Measurements from ENCODE around the gene EPB41L4A.

Gene EPB41L4A

DNA sequence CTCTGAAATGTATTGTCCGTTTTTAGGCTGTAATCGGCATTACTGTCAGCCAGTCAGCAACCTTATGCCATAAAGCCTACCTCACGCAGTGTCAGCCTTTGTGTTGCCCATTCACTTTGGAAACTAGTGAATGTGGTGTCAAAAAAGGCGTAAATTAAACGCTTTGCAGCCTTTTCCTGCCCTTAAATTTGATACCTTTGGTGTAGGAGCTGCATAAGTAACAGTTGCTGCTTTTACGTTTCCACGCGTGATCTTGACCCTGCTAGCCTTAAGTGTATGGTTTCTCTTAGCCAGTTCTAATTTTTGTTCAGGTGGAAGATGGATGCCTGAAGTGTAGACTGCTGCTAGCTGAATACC is 257.7 kb downstream of the EPB41L4A start:
- H4K20me1 ChIP-seq (ENCODE audit: insufficient read depth), result no peaks in the 10 kb centered on the region
- H3K36me3 ChIP-seq (ENCODE audit: insufficient read depth), result no peaks in the 10 kb centered on the region; the same call in 1 of the 2 replicates
- peak overlapping the region; percentile 63 for H3K4me2 ChIP-seq
- TF ChIP-seq, protein P1, sequence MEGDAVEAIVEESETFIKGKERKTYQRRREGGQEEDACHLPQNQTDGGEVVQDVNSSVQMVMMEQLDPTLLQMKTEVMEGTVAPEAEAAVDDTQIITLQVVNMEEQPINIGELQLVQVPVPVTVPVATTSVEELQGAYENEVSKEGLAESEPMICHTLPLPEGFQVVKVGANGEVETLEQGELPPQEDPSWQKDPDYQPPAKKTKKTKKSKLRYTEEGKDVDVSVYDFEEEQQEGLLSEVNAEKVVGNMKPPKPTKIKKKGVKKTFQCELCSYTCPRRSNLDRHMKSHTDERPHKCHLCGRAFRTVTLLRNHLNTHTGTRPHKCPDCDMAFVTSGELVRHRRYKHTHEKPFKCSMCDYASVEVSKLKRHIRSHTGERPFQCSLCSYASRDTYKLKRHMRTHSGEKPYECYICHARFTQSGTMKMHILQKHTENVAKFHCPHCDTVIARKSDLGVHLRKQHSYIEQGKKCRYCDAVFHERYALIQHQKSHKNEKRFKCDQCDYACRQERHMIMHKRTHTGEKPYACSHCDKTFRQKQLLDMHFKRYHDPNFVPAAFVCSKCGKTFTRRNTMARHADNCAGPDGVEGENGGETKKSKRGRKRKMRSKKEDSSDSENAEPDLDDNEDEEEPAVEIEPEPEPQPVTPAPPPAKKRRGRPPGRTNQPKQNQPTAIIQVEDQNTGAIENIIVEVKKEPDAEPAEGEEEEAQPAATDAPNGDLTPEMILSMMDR (conservative IDR thresholded peaks at IDR 0.05; ENCODE audit: low read depth, low read length), result no peak
- H2AFZ ChIP-seq (ENCODE audit: low read depth), result peak overlapping the region; percentile 75; the same call in 1 of the 2 replicates
- H3K4me1 ChIP-seq (ENCODE audit: low read depth, poor library complexity, severe bottlenecking), result peaks cover 10% of the 10 kb centered on the region
- no peak overlapping the region for H3K4me3 ChIP-seq (IDR thresholded peaks at IDR 0.05; ENCODE audit: insufficient read depth, low read depth, low read length)
- peaks cover 22% of the 10 kb centered on the region for H3K79me2 ChIP-seq (ENCODE audit: insufficient read depth, low read depth)
- H3K27ac ChIP-seq, result peak overlapping the region; percentile 58
- no peaks in the 10 kb centered on the region for H3K27me3 ChIP-seq (ENCODE audit: insufficient read depth, low read depth)
- H3K9ac ChIP-seq, result peak overlapping the region; percentile 88

DNA sequence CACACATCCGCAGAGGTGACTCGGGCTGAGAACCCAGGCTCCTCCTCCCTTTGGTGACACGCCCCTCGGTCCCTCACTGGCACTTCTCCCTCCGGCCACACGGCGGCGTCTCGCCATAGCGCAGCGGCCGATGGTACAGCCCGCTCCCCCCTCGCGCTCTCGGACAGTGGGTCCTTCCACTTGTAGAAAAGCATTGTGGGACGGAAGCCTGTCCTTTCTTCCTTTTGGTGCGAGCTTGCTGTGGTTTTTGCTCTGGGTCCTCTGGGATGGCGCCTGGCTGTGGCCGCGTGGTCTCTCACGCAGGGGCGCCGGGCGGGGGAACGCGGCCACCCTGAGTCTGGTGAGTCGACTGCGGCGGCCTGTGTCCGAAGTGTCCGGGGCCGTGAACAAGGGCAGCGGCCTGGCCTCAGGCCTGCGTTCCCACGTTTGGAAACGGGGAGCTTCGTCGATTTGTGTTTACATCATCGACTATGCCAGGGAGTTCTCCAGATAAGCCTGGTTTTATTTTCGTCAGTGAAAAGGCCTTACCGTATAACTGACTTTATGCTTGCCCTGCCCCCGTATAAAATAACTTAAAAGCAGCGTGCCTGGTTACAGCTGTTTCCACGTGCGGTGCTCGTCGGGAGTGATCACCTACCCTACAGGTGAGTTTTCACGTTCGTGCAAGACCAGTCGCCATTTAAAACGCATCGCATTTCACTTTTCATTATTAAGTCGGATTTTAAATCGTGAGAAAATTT is 258.3 kb downstream of the EPB41L4A start:
- H3K4me3 ChIP-seq (IDR thresholded peaks at IDR 0.05; ENCODE audit: insufficient read depth, low read depth, low read length), result no peak overlapping the region
- H3K79me2 ChIP-seq (ENCODE audit: insufficient read depth, low read depth), result peaks cover 22% of the 10 kb centered on the region
- peak overlapping the region; percentile 88 for H3K9ac ChIP-seq
- H3K27ac ChIP-seq, result peak overlapping the region; percentile 58
- peak overlapping the region; percentile 63 for H3K4me2 ChIP-seq
- peaks cover 10% of the 10 kb centered on the region for H3K4me1 ChIP-seq (ENCODE audit: low read depth, poor library complexity, severe bottlenecking)
- no peaks in the 10 kb centered on the region for H4K20me1 ChIP-seq (ENCODE audit: insufficient read depth)
- H3K27me3 ChIP-seq (ENCODE audit: insufficient read depth, low read depth), result no peaks in the 10 kb centered on the region
- peak overlapping the region; percentile 75 for H2AFZ ChIP-seq (ENCODE audit: low read depth)
- TF ChIP-seq, protein P1 (conservative IDR thresholded peaks at IDR 0.05; ENCODE audit: low read depth, low read length), result peak; percentile 89
- no peaks in the 10 kb centered on the region; the same call in 1 of the 2 replicates for H3K36me3 ChIP-seq (ENCODE audit: insufficient read depth)

DNA sequence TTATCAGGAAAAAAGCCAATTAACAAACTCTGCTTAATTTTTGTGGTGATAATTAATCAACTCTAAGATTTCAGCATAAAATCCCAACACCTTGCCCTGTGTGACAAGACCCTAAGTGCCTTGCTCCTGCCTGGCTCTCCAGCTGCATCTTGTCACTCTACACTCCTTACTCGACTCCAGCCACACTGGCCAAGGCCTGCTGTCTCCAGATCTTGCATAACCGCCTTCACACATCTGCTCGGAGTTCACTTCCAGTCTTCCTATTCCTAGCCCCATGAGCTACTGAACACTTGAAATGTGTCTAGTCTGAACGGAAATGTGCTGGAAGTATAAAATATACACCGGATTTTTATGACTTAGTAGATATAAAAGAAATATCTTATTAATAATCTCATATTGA is 259.6 kb downstream of the EPB41L4A start:
- Histone ChIP-seq H3K27ac (no peak overlapping the region), H3K27me3 (ENCODE audit: insufficient read depth, low read depth) (no peaks in the 10 kb centered on the region), H3K36me3 (ENCODE audit: insufficient read depth) (no peaks in the 10 kb centered on the region; the same call in 1 of the 2 replicates), H3K79me2 (ENCODE audit: insufficient read depth, low read depth) (peaks cover 22% of the 10 kb centered on the region), H3K4me1 (ENCODE audit: low read depth, poor library complexity, severe bottlenecking) (peaks cover 10% of the 10 kb centered on the region), H2AFZ (ENCODE audit: low read depth) (no peak overlapping the region), H3K4me3 (IDR thresholded peaks at IDR 0.05; ENCODE audit: insufficient read depth, low read depth, low read length) (no peak overlapping the region), H3K9ac (no peak overlapping the region), H3K4me2 (no peak overlapping the region), H4K20me1 (ENCODE audit: insufficient read depth) (no peaks in the 10 kb centered on the region)
- TF ChIP-seq, protein P1 (conservative IDR thresholded peaks at IDR 0.05; ENCODE audit: low read depth, low read length), result no peak

DNA sequence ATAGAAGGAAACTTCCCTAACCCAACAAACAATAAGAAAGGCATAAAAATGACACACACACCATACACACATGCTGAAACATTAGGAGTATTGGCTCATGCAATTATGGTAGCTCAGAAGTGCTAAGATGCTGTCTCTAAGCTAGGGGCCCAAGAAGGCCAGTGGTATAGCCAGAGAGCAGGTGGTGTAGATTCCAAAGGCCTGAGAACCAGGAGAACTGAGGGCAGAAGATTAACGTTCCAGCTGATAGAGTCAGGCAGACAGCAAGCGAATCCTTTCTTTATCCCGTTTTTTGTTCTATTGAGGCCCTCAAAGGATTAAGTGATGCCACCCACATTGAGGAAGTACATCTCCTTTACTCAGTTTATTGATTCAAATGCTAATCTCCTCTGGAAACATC is 262.9 kb downstream of the EPB41L4A start:
- no peaks in the 10 kb centered on the region for H4K20me1 ChIP-seq (ENCODE audit: insufficient read depth)
- TF ChIP-seq, protein P1 (conservative IDR thresholded peaks at IDR 0.05; ENCODE audit: low read depth, low read length), result no peak
- H3K79me2 ChIP-seq (ENCODE audit: insufficient read depth, low read depth), result peaks cover 6% of the 10 kb centered on the region

More for the DNA sequence above, 262.9 kb downstream of the EPB41L4A start:
- H3K27me3 ChIP-seq (ENCODE audit: insufficient read depth, low read depth), result no peaks in the 10 kb centered on the region
- H2AFZ ChIP-seq (ENCODE audit: low read depth), result no peak overlapping the region
- H3K27ac ChIP-seq, result no peak overlapping the region
- no peaks in the 10 kb centered on the region for H3K4me1 ChIP-seq (ENCODE audit: low read depth, poor library complexity, severe bottlenecking)
- no peaks in the 10 kb centered on the region for H3K36me3 ChIP-seq (ENCODE audit: insufficient read depth)
- no peak overlapping the region for H3K4me3 ChIP-seq (IDR thresholded peaks at IDR 0.05; ENCODE audit: insufficient read depth, low read depth, low read length)
- H3K4me2 ChIP-seq, result no peak overlapping the region
- no peak overlapping the region for H3K9ac ChIP-seq

Data from KMS-11 (cell line).